ENCODE data around the gene GRPEL1.

GRPEL1 gene

DNA sequence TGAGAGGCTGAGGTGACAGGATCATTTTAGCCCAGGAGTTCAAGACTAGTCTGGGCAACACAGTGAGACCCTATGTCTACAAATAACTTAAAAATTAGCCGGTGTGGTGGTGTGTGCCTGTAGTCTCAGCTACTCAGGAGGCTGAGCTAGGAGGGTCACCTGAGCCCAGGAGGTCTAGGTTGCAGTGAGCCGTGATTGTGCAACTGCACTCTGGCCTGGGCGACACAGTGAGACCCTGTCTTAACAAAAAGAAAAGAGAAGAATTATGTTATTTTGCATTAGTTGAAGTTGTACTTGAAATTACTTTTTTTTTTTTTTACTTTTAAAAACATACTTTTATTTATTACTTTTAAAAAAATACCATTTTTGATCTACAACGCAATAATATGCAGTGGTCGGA, 46.5 kb downstream of the GRPEL1 start:
- no peak for DNase-seq

DNA sequence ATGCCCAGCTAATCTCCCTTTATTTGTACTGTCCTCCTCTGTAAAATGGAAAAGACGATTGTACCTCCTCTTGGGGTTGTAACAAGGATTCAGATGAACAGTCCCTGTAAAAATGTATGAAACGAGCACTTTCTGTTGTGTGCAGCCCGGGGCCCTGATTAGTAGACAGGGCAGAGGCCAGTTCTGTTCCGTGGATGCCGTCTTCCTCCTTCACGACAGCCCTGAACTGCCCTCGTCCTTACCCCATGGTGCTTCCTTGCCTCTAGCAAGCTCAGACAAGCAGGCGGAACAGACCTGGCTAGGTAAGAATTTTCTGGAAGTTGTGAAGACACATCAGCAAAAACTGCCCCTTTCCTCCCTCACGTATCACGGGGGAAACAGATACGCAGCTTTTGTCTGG, 47.0 kb downstream of the GRPEL1 start:
- DNase-seq, result no peak

- DNase-seq, result no peak
Observed at GRCh38 chr4:7020290-7020689, 47.6 kb downstream of the GRPEL1 start.

DNA sequence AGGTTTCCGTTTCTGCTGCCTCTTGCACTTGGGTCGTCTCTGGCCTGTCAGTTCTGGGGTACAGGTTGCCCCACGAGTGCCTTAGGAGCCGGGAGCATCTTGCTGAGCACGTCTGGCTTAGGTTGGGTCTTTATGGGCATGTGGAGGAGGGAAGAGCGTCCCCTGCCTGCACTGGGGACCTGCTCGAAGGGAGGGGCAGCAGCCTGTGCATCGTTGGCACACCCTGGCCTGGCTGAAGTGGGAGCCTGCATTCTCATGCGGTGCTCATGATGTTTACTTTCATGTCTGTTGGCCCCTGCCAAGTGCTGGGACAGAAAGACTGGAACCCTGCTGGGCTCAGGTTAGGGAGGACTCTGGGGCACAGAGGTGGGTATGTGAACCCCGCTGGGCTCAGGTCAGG, 48.5 kb downstream of the GRPEL1 start:
- DNase-seq, result no peak

DNA sequence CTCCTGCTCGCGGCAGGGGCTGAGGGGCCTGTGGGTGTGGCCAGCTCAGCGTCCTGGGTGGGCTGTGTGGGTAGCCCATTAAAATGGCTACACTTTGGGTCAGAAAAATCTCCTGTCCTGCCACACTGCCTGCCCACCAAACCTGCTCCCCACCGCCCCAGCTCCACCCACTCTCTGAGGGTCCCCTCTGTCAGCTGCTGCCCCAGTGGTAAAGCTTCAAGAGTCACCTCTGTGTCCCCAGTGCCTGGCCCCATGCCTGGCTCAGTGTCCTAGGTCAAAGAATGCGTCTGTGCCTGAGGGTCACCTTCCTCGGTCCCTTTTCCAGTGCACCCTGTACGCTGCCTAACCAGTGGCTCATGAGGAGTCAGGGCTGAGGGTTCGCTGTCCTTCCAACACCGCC, 49.6 kb downstream of the GRPEL1 start:
- no peak for DNase-seq

- no peak for DNase-seq
Observed at GRCh38 chr4:7017446-7018048, 50.3 kb downstream of the GRPEL1 start.

GRCh38 chr4:7016512-7016911, 51.4 kb downstream of the GRPEL1 start:
- DNase-seq, result no peak

DNA sequence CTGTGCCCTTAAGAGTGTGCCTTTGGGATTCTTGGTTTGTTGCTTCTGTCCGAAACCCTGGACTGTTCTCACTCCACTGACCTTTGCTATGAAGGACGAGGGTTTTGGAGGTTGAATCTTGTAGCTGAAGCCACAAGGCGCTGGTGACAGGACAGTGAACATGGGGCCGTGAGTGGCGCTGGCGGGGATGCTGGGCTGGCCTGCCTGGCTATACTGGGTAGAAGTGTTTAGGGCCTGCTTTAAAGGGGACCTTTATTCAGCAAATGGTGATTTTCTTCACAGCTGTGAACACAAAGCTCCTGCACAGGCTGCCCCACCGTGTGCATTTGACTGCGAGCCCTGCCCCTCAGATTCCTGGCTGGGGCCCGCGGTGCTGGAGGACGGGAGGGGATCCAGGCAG, 51.8 kb downstream of the GRPEL1 start:
- no peak for DNase-seq

DNA sequence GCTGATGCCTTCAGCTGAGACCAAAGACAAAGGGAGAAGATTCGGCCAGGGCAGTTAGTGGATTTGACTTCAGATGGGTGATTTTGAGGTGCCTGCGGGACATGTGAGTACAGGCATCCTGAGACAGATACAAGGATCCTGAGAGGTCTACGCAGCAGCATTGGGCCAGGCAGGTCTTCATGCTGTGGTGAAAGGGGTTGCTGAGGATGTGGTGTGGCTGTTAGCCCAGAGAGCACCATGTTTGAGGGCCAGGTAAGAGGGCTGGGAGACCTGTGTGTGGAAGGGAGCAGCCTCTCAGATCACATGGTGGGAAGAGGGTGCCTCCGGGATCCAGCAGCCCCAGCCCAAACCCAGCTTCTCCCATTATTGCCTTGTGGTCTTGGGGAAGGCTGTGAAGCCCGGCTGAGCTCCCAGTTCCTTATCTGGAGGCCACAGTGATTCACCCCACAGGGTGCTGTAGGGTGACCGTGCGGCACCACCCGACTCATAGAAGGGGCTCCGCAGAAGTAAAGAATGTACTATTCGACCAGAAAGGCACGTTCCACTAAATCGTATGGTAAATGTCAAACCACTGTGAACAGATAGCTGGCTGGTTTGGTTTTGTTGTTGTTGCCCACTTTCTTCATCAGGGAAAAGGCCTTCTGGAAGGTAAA, 52.4 kb downstream of the GRPEL1 start:
- DNase-seq, result no peak

GRCh38 chr4:7014815-7015214, 53.0 kb downstream of the GRPEL1 start:
- DNase-seq, result no peak

DNA sequence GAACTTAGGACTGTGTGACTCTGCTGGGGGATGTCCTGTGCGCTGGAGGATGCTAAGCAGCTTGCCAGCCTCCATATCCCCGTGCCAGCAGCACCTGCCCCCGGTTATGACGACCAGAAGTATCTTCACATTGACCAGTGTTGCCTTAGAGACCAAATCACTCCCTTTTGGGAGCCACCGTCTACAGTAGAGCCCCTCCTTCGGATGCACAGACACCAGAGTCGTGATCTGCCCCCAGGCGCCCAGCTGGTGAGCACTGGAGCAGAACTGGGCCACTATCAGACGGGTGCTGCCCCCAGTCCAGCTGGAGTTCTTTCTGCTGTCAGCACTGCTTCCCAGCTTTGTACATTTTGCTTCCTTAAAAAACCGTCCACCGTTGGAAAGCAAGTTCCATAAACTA, 54.7 kb downstream of the GRPEL1 start:
- no peak for DNase-seq

GRCh38 chr4:7009564-7009963, 58.3 kb downstream of the GRPEL1 start:
- no peak for DNase-seq

Data from stimulated activated CD4-positive, alpha-beta T cell treated with anti-CD3 and anti-CD28 coated beads, Interleukin-4, amount 100 ng/mL, for 24 hours (primary cell).